ENCODE results near the gene CERK. TPM values are rescaled to one million over a fixed set of nuclear protein-coding genes. Genes with fewer than 3 reads are reported as not detected.
A peak's percentile ranks its signal among the peaks of the same experiment; 100 is the strongest.

CERK gene
- polyA plus RNA-seq, 6 donors from 2014 or later = 7.6 to 31.2 (median 19.2) TPM

- peaks cover 3 to 9% (median 7%) of the 10 kb centered on the region in 7 donors for H3K9me3 Mint-ChIP-seq
- H3K27ac Mint-ChIP-seq = no peak overlapping the region
- H3K27me3 Mint-ChIP-seq = peaks cover 0 to 31% (median 30%) of the 10 kb centered on the region in 3 donors
- peaks cover 37 to 49% (median 38%) of the 10 kb centered on the region in 3 donors for H3K4me1 Mint-ChIP-seq
- H3K36me3 Mint-ChIP-seq = peaks cover 0 to 7% of the 10 kb centered on the region in 2 donors
- no peak for DNase-seq
- H3K4me3 Mint-ChIP-seq = no peak overlapping the region
- ATAC-seq (ENCODE audit: low read depth in 2 of 2) = no peak
Measured at GRCh38 chr22:46752988-46753310, 14.9 kb upstream of the CERK start.

- Mint-ChIP-seq H3K27ac (no peak overlapping the region), H3K4me1 (peaks cover 37 to 49% (median 37%) of the 10 kb centered on the region in 3 donors), H3K27me3 (peaks cover 0 to 31% (median 30%) of the 10 kb centered on the region in 3 donors), H3K9me3 (peaks cover 3 to 9% (median 7%) of the 10 kb centered on the region in 7 donors), H3K4me3 (no peak overlapping the region), H3K36me3 (peaks cover 0 to 7% of the 10 kb centered on the region in 2 donors)
- ATAC-seq (ENCODE audit: low read depth in 2 of 2) = no peak
- no peak for DNase-seq
Measured at GRCh38 chr22:46752286-46752987, 14.4 kb upstream of the CERK start.

- Mint-ChIP-seq H3K9me3 (peaks cover 0 to 2% (median 0%) of the 10 kb centered on the region in 7 donors), H3K4me3 (peak overlapping the region in 2 of 8 donors; percentile 7 to 45), H3K27ac (peak overlapping the region in 3 of 6 donors; percentile 49 to 96 (median 89)), H3K4me1 (peaks cover 28 to 42% (median 32%) of the 10 kb centered on the region in 3 donors), H3K27me3 (peaks cover 0 to 31% (median 30%) of the 10 kb centered on the region in 3 donors), H3K36me3 (no peaks in the 10 kb centered on the region)
- DNase-seq (no peak), ATAC-seq (ENCODE audit: low read depth in 2 of 2) (no peak)
Measured at GRCh38 chr22:46750863-46751443, 12.9 kb upstream of the CERK start.

GRCh38 chr22:46750530-46750800 lies 12.4 kb upstream of the CERK start:
- Mint-ChIP-seq H3K27me3 (peaks cover 0 to 31% (median 30%) of the 10 kb centered on the region in 3 donors), H3K27ac (peak overlapping the region in 2 of 6 donors; percentile 49 to 96)

GRCh38 chr22:46749682-46750529 lies 11.9 kb upstream of the CERK start:
- H3K36me3 Mint-ChIP-seq = no peaks in the 10 kb centered on the region
- peaks cover 0 to 2% (median 0%) of the 10 kb centered on the region in 7 donors for H3K9me3 Mint-ChIP-seq
- peaks cover 28 to 42% (median 32%) of the 10 kb centered on the region in 3 donors for H3K4me1 Mint-ChIP-seq
- no peak for ATAC-seq (ENCODE audit: low read depth in 2 of 2)
- peak overlapping the region in 4 of 6 donors; percentile 52 to 96 (median 66) for H3K27ac Mint-ChIP-seq
- no peak for DNase-seq
- H3K4me3 Mint-ChIP-seq = peak overlapping the region in 4 of 8 donors; percentile 69 to 84 (median 75)
- peaks cover 0 to 31% (median 30%) of the 10 kb centered on the region in 3 donors for H3K27me3 Mint-ChIP-seq

More at GRCh38 chr22:46750530-46750800, 12.4 kb upstream of the CERK start:
- ATAC-seq (ENCODE audit: low read depth in 2 of 2) (no peak), DNase-seq (no peak)
- Mint-ChIP-seq H3K4me1 (peaks cover 28 to 42% (median 32%) of the 10 kb centered on the region in 3 donors), H3K36me3 (no peaks in the 10 kb centered on the region), H3K4me3 (peak overlapping the region in 1 of 8 donors; percentile 7), H3K9me3 (peaks cover 0 to 2% (median 0%) of the 10 kb centered on the region in 7 donors)

- H3K9me3 Mint-ChIP-seq = no peaks in the 10 kb centered on the region
- H3K27ac Mint-ChIP-seq = peak overlapping the region; percentile 52 to 94 (median 72)
- no peaks in the 10 kb centered on the region for H3K36me3 Mint-ChIP-seq
- DNase-seq (no peak), ATAC-seq (ENCODE audit: low read depth in 2 of 2) (peak; percentile 86)
- peaks cover 23 to 36% (median 28%) of the 10 kb centered on the region in 3 donors for H3K4me1 Mint-ChIP-seq
- peak overlapping the region in 7 of 8 donors; percentile 27 to 84 (median 69) for H3K4me3 Mint-ChIP-seq
- peaks cover 0 to 31% (median 30%) of the 10 kb centered on the region in 3 donors for H3K27me3 Mint-ChIP-seq
Measured at GRCh38 chr22:46748908-46749675, 11.0 kb upstream of the CERK start.

- peak overlapping the region in 4 of 6 donors; percentile 47 to 94 (median 70) for H3K27ac Mint-ChIP-seq
- H3K27me3 Mint-ChIP-seq = peaks cover 0 to 31% (median 30%) of the 10 kb centered on the region in 3 donors
- H3K9me3 Mint-ChIP-seq = no peaks in the 10 kb centered on the region
- H3K4me1 Mint-ChIP-seq = peaks cover 21 to 31% (median 26%) of the 10 kb centered on the region in 3 donors
- H3K4me3 Mint-ChIP-seq = no peak overlapping the region
- ATAC-seq (ENCODE audit: low read depth in 2 of 2) = no peak
- DNase-seq = no peak
- H3K36me3 Mint-ChIP-seq = no peaks in the 10 kb centered on the region
Measured at GRCh38 chr22:46748206-46748907, 10.3 kb upstream of the CERK start.

- DNase-seq (no peak), ATAC-seq (ENCODE audit: low read depth in 2 of 2) (no peak)
- Mint-ChIP-seq H3K27me3 (peaks cover 0 to 31% (median 30%) of the 10 kb centered on the region in 3 donors), H3K4me1 (peaks cover 21 to 31% (median 26%) of the 10 kb centered on the region in 3 donors), H3K27ac (no peak overlapping the region), H3K4me3 (no peak overlapping the region), H3K36me3 (no peaks in the 10 kb centered on the region), H3K9me3 (peaks cover 0 to 4% (median 0%) of the 10 kb centered on the region in 7 donors)
Measured at GRCh38 chr22:46747646-46748045, 9.6 kb upstream of the CERK start.

- Mint-ChIP-seq H3K9me3 (peaks cover 0 to 4% (median 0%) of the 10 kb centered on the region in 7 donors), H3K4me1 (peaks cover 21 to 31% (median 26%) of the 10 kb centered on the region in 3 donors), H3K4me3 (no peak overlapping the region), H3K36me3 (no peaks in the 10 kb centered on the region), H3K27me3 (peaks cover 0 to 30% (median 30%) of the 10 kb centered on the region in 3 donors), H3K27ac (peak overlapping the region in 1 of 6 donors; percentile 50)
- DNase-seq = no peak
- no peak for ATAC-seq (ENCODE audit: low read depth in 2 of 2)
Measured at GRCh38 chr22:46746620-46747019, 8.6 kb upstream of the CERK start.

GRCh38 chr22:46746192-46746591 lies 8.1 kb upstream of the CERK start:
- ATAC-seq (ENCODE audit: low read depth in 2 of 2) (no peak), DNase-seq (no peak)
- peaks cover 21 to 26% (median 24%) of the 10 kb centered on the region in 3 donors for H3K4me1 Mint-ChIP-seq
- H3K27me3 Mint-ChIP-seq = peaks cover 0 to 30% (median 27%) of the 10 kb centered on the region in 3 donors
- H3K9me3 Mint-ChIP-seq = peaks cover 0 to 4% (median 0%) of the 10 kb centered on the region in 7 donors
- H3K4me3 Mint-ChIP-seq = no peak overlapping the region
- peak overlapping the region in 1 of 6 donors; percentile 78 for H3K27ac Mint-ChIP-seq
- H3K36me3 Mint-ChIP-seq = no peaks in the 10 kb centered on the region

- H3K36me3 Mint-ChIP-seq = no peaks in the 10 kb centered on the region
- peaks cover 0 to 4% (median 0%) of the 10 kb centered on the region in 7 donors for H3K9me3 Mint-ChIP-seq
- DNase-seq (no peak), ATAC-seq (ENCODE audit: low read depth in 2 of 2) (no peak)
- H3K27ac Mint-ChIP-seq = no peak overlapping the region
- no peak overlapping the region for H3K4me3 Mint-ChIP-seq
- H3K4me1 Mint-ChIP-seq = peaks cover 9 to 14% (median 10%) of the 10 kb centered on the region in 3 donors
- H3K27me3 Mint-ChIP-seq = peaks cover 0 to 15% (median 11%) of the 10 kb centered on the region in 3 donors
Measured at GRCh38 chr22:46744581-46744980, 6.5 kb upstream of the CERK start.

- no peak for ATAC-seq (ENCODE audit: low read depth in 2 of 2)
- H3K4me1 Mint-ChIP-seq = peaks cover 3 to 11% (median 7%) of the 10 kb centered on the region in 3 donors
- peaks cover 0 to 4% (median 0%) of the 10 kb centered on the region in 7 donors for H3K9me3 Mint-ChIP-seq
- DNase-seq = no peak
- H3K4me3 Mint-ChIP-seq = peak overlapping the region in 1 of 8 donors; percentile 22
- H3K36me3 Mint-ChIP-seq = no peaks in the 10 kb centered on the region
- H3K27me3 Mint-ChIP-seq = peaks cover 0 to 5% (median 0%) of the 10 kb centered on the region in 3 donors
- H3K27ac Mint-ChIP-seq = peak overlapping the region in 1 of 6 donors; percentile 9
Measured at GRCh38 chr22:46742576-46743221, 4.6 kb upstream of the CERK start.
